Measurements from ENCODE around the gene ABCC6. TPM values are rescaled to one million over a fixed set of nuclear protein-coding genes. Genes with fewer than 3 reads are reported as not detected.

The ABCC6 gene
- total RNA-seq, 1 donor from 2014 or later, result 3.0 TPM

GRCh38 chr16:16145286-16145685 lies 78.0 kb downstream of the ABCC6 start:
- Histone ChIP-seq H3K27me3 (ENCODE audit: insufficient read depth, low read length) (no peaks in the 10 kb centered on the region), H3K27ac (ENCODE audit: low read depth, low read length) (no peak overlapping the region), H3K4me1 (ENCODE audit: insufficient read depth, low read length) (peaks cover 7% of the 10 kb centered on the region), H3K79me2 (ENCODE audit: insufficient read depth, low read length) (no peaks in the 10 kb centered on the region), H3K9ac (ENCODE audit: low read length) (no peak overlapping the region), H3K4me2 (ENCODE audit: low read length) (no peak overlapping the region), H3K9me3 (ENCODE audit: insufficient read depth, low read depth, low read length) (no peaks in the 10 kb centered on the region), H2AFZ (ENCODE audit: low read depth, low read length) (no peak overlapping the region), H3K4me3 (ENCODE audit: insufficient read depth, low read depth, low read length) (no peak overlapping the region), H4K20me1 (ENCODE audit: insufficient read depth, low read length) (peaks cover 50% of the 10 kb centered on the region), H3K36me3 (ENCODE audit: insufficient read depth, low read length) (peaks cover 9% of the 10 kb centered on the region)
- no peaks in the 10 kb centered on the region for H3K27me3 Mint-ChIP-seq (ENCODE audit: low read depth, unreplicated experiment)
- no peak for TF ChIP-seq EZH2 (IDR thresholded peaks at IDR 0.05; ENCODE audit: insufficient read depth, low read length)
- TF ChIP-seq CTCF (IDR thresholded peaks at IDR 0.05; ENCODE audit: insufficient read depth, low read depth, low read length), result no peak
- no peak overlapping the region for H3K4me3 Mint-ChIP-seq (ENCODE audit: unreplicated experiment)
- no peak overlapping the region for H3K27ac Mint-ChIP-seq (ENCODE audit: unreplicated experiment)
- H3K4me1 Mint-ChIP-seq (ENCODE audit: low read depth, unreplicated experiment), result peaks cover 8% of the 10 kb centered on the region
- no peaks in the 10 kb centered on the region for H3K9me3 Mint-ChIP-seq (ENCODE audit: unreplicated experiment)
- peaks cover 16% of the 10 kb centered on the region for H3K36me3 Mint-ChIP-seq (ENCODE audit: low read depth, unreplicated experiment)
- DNase-seq (ENCODE audit: low read depth) (no peak), FAIRE-seq (no peak)

DNA sequence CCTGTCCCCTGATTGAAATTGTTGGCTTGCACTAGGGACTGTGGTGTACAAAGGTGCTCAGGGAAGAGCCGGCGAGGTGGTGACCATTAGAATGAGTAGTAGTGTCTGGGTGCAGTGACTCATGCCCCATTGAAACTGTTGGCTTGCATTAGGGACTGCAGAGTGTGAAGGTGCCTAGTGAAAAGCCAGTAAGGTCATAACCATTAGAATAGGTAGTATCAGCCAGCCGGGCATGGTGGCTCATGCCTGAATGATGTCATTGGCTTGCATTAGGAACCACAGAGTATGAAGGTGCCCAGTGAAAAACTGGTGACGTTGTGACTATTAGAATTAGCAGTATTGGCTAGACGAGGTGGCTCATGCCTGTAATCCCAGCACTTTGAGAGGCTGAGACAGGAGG lies 78.9 kb downstream of the ABCC6 start:
- Histone ChIP-seq H3K27ac (ENCODE audit: low read depth, low read length) (no peak overlapping the region), H3K79me2 (ENCODE audit: insufficient read depth, low read length) (no peaks in the 10 kb centered on the region), H3K36me3 (ENCODE audit: insufficient read depth, low read length) (peaks cover 12% of the 10 kb centered on the region), H3K4me3 (ENCODE audit: insufficient read depth, low read depth, low read length) (no peak overlapping the region), H3K27me3 (ENCODE audit: insufficient read depth, low read length) (no peaks in the 10 kb centered on the region), H2AFZ (ENCODE audit: low read depth, low read length) (no peak overlapping the region), H3K4me2 (ENCODE audit: low read length) (no peak overlapping the region), H3K9me3 (ENCODE audit: insufficient read depth, low read depth, low read length) (no peaks in the 10 kb centered on the region), H3K9ac (ENCODE audit: low read length) (no peak overlapping the region), H4K20me1 (ENCODE audit: insufficient read depth, low read length) (peaks cover 47% of the 10 kb centered on the region), H3K4me1 (ENCODE audit: insufficient read depth, low read length) (peaks cover 4% of the 10 kb centered on the region)
- no peak overlapping the region for H3K27ac Mint-ChIP-seq (ENCODE audit: unreplicated experiment)
- FAIRE-seq, result no peak
- peak; percentile 48 for DNase-seq (ENCODE audit: low read depth)
- TF ChIP-seq CTCF (IDR thresholded peaks at IDR 0.05; ENCODE audit: insufficient read depth, low read depth, low read length) (no peak), EZH2 (IDR thresholded peaks at IDR 0.05; ENCODE audit: insufficient read depth, low read length) (no peak)
- no peaks in the 10 kb centered on the region for H3K27me3 Mint-ChIP-seq (ENCODE audit: low read depth, unreplicated experiment)
- H3K9me3 Mint-ChIP-seq (ENCODE audit: unreplicated experiment), result no peaks in the 10 kb centered on the region
- peaks cover 21% of the 10 kb centered on the region for H3K36me3 Mint-ChIP-seq (ENCODE audit: low read depth, unreplicated experiment)
- H3K4me3 Mint-ChIP-seq (ENCODE audit: unreplicated experiment), result no peak overlapping the region
- peaks cover 8% of the 10 kb centered on the region for H3K4me1 Mint-ChIP-seq (ENCODE audit: low read depth, unreplicated experiment)

GRCh38 chr16:16143931-16144330 lies 79.4 kb downstream of the ABCC6 start:
- peaks cover 43% of the 10 kb centered on the region for H4K20me1 ChIP-seq (ENCODE audit: insufficient read depth, low read length)
- peaks cover 12% of the 10 kb centered on the region for H3K36me3 ChIP-seq (ENCODE audit: insufficient read depth, low read length)
- H3K36me3 Mint-ChIP-seq (ENCODE audit: low read depth, unreplicated experiment), result peaks cover 21% of the 10 kb centered on the region
- no peaks in the 10 kb centered on the region for H3K27me3 ChIP-seq (ENCODE audit: insufficient read depth, low read length)
- peaks cover 4% of the 10 kb centered on the region for H3K4me1 ChIP-seq (ENCODE audit: insufficient read depth, low read length)
- H3K4me2 ChIP-seq (ENCODE audit: low read length), result no peak overlapping the region
- no peak overlapping the region for H3K4me3 Mint-ChIP-seq (ENCODE audit: unreplicated experiment)
- FAIRE-seq, result no peak
- TF ChIP-seq CTCF (IDR thresholded peaks at IDR 0.05; ENCODE audit: insufficient read depth, low read depth, low read length) (no peak), EZH2 (IDR thresholded peaks at IDR 0.05; ENCODE audit: insufficient read depth, low read length) (no peak)
- H3K9ac ChIP-seq (ENCODE audit: low read length), result no peak overlapping the region
- H3K79me2 ChIP-seq (ENCODE audit: insufficient read depth, low read length), result no peaks in the 10 kb centered on the region
- peaks cover 8% of the 10 kb centered on the region for H3K4me1 Mint-ChIP-seq (ENCODE audit: low read depth, unreplicated experiment)
- H3K9me3 Mint-ChIP-seq (ENCODE audit: unreplicated experiment), result no peaks in the 10 kb centered on the region
- no peak overlapping the region for H3K4me3 ChIP-seq (ENCODE audit: insufficient read depth, low read depth, low read length)
- no peaks in the 10 kb centered on the region for H3K9me3 ChIP-seq (ENCODE audit: insufficient read depth, low read depth, low read length)
- DNase-seq (ENCODE audit: low read depth), result no peak
- no peaks in the 10 kb centered on the region for H3K27me3 Mint-ChIP-seq (ENCODE audit: low read depth, unreplicated experiment)
- no peak overlapping the region for H2AFZ ChIP-seq (ENCODE audit: low read depth, low read length)
- H3K27ac Mint-ChIP-seq (ENCODE audit: unreplicated experiment), result no peak overlapping the region
- no peak overlapping the region for H3K27ac ChIP-seq (ENCODE audit: low read depth, low read length)

All from astrocyte (in vitro differentiated cells and primary cell).